GM19463 (cell line): ENCODE measurements around the gene CACNA2D3.
"Not testable (repeated sequence)": the region's sequence is repeated elsewhere in the genome, so short reads cannot be mapped to it uniquely, and the experiment has no call there.

ENCODE experiments used
- ATAC-seq: cut with Tn5 transposase; IDR thresholded peaks from one replicate; pipeline ENCODE4 v1.9.1; 2021; ENCODE audit warnings: mild to moderate bottlenecking, moderate library complexity; ENCODE audit not compliant: unreplicated experiment

CACNA2D3 gene

GRCh38 chr3:54968546-54969172, 846.3 kb downstream of the CACNA2D3 start:
- no peak for ATAC-seq

GRCh38 chr3:54969652-54970051, 847.3 kb downstream of the CACNA2D3 start:
- ATAC-seq = no peak

- ATAC-seq = no peak
These were observed 848.5 kb downstream of the CACNA2D3 start for GRCh38 chr3:54970895-54971294.

GRCh38 chr3:54977439-54977838, 855.1 kb downstream of the CACNA2D3 start:
- no peak for ATAC-seq

- ATAC-seq = not testable (repeated sequence)
These were observed 855.6 kb downstream of the CACNA2D3 start for GRCh38 chr3:54977946-54978345.

- ATAC-seq = no peak
These were observed 860.5 kb downstream of the CACNA2D3 start for GRCh38 chr3:54982807-54983206.

GRCh38 chr3:54983266-54984099, 861.1 kb downstream of the CACNA2D3 start:
- no peak for ATAC-seq

- no peak for ATAC-seq
These were observed 863.5 kb downstream of the CACNA2D3 start for GRCh38 chr3:54985856-54986255.

- ATAC-seq = no peak
These were observed 863.9 kb downstream of the CACNA2D3 start for GRCh38 chr3:54986294-54986693.

GRCh38 chr3:54987719-54988118, 865.4 kb downstream of the CACNA2D3 start:
- ATAC-seq = no peak

GRCh38 chr3:54988302-54988837, 866.0 kb downstream of the CACNA2D3 start:
- no peak for ATAC-seq

- ATAC-seq = no peak
These were observed 866.7 kb downstream of the CACNA2D3 start for GRCh38 chr3:54988838-54989630.

- no peak for ATAC-seq
These were observed 871.8 kb downstream of the CACNA2D3 start for GRCh38 chr3:54994111-54994513.

GRCh38 chr3:54999159-54999558, 876.8 kb downstream of the CACNA2D3 start:
- no peak for ATAC-seq

- no peak for ATAC-seq
These were observed 877.5 kb downstream of the CACNA2D3 start for GRCh38 chr3:54999811-55000210.

- no peak for ATAC-seq
These were observed 878.2 kb downstream of the CACNA2D3 start for GRCh38 chr3:55000546-55000945.

GRCh38 chr3:55000953-55001352, 878.6 kb downstream of the CACNA2D3 start:
- no peak for ATAC-seq

- ATAC-seq = no peak
These were observed 880.1 kb downstream of the CACNA2D3 start for GRCh38 chr3:55002416-55002930.

GRCh38 chr3:55006244-55006676, 883.9 kb downstream of the CACNA2D3 start:
- no peak for ATAC-seq

GRCh38 chr3:55007971-55008370, 885.6 kb downstream of the CACNA2D3 start:
- ATAC-seq = no peak

GRCh38 chr3:55009372-55009771, 887.0 kb downstream of the CACNA2D3 start:
- no peak for ATAC-seq
